ENCODE results near the gene SPAG6. TPM values are rescaled to one million over a fixed set of nuclear protein-coding genes. Genes with fewer than 3 reads are reported as not detected.

The SPAG6 gene
- total and polyA plus RNA-seq, 8 donors, result 0.08 to 1.3 (median 0.41) TPM; not detected in 1

DNA sequence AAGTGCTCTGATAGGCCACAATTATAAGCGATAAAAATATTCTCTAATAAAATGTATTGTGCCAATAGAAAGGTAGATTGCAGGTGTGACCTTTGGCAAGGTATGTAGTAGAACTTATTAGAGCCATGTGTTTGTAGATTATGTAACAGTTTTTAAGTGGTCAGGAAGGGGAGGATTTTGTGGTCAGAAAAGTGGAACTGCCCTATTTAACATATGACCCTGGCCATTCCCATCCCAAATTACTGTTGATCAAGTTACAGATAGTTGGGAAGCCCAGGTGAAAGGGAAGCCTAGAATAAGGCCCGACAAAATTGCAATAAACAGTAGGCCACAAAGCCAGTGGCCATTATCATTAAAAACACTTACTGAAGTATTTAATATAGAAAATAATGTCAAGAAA is 89.2 kb downstream of the SPAG6 start:
- Histone ChIP-seq H3K36me3 (no peaks in the 10 kb centered on the region), H3K4me3 (no peak overlapping the region), H3K27ac (no peak overlapping the region), H3K9me3 (no peaks in the 10 kb centered on the region), H3K4me1 (peaks cover 0 to 9% (median 0%) of the 10 kb centered on the region in 3 donors), H3K27me3 (no peaks in the 10 kb centered on the region)
- intact Hi-C loops (cut with DNase I), result no loop called here
- 86 to 90% methylated on average over 2 of the region's 2 CpGs for WGBS, 2 donors
- no peak for DNase-seq
- no peak for FAIRE-seq
- no peak for ATAC-seq
- TF ChIP-seq, protein P1, sequence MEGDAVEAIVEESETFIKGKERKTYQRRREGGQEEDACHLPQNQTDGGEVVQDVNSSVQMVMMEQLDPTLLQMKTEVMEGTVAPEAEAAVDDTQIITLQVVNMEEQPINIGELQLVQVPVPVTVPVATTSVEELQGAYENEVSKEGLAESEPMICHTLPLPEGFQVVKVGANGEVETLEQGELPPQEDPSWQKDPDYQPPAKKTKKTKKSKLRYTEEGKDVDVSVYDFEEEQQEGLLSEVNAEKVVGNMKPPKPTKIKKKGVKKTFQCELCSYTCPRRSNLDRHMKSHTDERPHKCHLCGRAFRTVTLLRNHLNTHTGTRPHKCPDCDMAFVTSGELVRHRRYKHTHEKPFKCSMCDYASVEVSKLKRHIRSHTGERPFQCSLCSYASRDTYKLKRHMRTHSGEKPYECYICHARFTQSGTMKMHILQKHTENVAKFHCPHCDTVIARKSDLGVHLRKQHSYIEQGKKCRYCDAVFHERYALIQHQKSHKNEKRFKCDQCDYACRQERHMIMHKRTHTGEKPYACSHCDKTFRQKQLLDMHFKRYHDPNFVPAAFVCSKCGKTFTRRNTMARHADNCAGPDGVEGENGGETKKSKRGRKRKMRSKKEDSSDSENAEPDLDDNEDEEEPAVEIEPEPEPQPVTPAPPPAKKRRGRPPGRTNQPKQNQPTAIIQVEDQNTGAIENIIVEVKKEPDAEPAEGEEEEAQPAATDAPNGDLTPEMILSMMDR (IDR thresholded peaks at IDR 0.05), result no peak

DNA sequence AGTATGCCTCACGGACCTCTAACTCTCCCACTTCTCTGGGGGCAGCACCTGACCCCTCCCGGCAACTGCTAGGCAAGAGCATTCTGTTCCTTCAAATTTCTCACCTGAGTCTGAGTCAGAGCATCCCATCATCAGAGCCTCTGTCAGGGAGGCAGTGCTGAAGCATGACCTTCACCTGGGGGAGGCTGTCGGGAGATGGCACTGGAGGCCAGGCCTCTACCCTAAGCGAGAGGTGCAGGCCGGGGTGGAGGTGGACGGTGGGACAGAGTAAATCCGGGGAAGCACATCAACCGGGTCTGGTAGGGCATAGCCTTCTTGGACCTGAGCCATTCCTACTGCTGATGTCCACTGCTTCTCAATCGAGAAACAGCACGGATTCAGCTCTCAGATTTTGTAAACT is 90.4 kb downstream of the SPAG6 start:
- no peak for ATAC-seq
- Histone ChIP-seq H3K27me3 (no peaks in the 10 kb centered on the region), H3K9me3 (no peaks in the 10 kb centered on the region), H3K4me3 (no peak overlapping the region), H3K36me3 (no peaks in the 10 kb centered on the region), H3K4me1 (peaks cover 0 to 9% (median 0%) of the 10 kb centered on the region in 3 donors), H3K27ac (no peak overlapping the region)
- no peak for FAIRE-seq
- intact Hi-C loops (cut with DNase I), result no loop called here
- WGBS, 2 donors, result 97% methylated on average over 10 of the region's 10 CpGs
- TF ChIP-seq, protein P1 (IDR thresholded peaks at IDR 0.05), result no peak
- peak in 3 of 6 donors; percentile 17 to 50 (median 18) for DNase-seq

DNA sequence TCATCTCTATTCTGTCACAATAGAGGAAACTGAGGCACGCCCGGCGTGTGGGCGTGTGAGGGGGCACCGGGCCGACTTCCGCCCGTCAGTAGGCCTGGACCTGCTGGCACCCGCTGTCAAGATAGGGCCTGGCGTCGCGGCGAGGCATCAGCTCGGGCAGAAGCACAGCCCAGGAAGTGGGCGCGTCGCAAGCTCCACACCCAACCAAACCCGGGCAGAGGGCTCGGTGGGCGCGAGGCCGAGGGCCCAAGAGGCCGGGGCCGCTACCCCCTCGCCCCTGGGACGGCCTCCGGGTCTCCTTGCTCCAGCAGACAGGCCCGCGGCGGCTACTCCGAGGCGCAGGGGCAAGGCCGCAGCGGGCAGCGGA is 91.2 kb downstream of the SPAG6 start:
- intact Hi-C loops (cut with DNase I), result no loop called here
- Histone ChIP-seq H3K4me1 (peaks cover 0 to 9% (median 0%) of the 10 kb centered on the region in 3 donors), H3K36me3 (no peaks in the 10 kb centered on the region), H3K4me3 (peak overlapping the region; percentile 51 to 77 (median 58)), H3K27me3 (no peaks in the 10 kb centered on the region), H3K9me3 (no peaks in the 10 kb centered on the region), H3K27ac (peak overlapping the region; percentile 73 to 94 (median 87))
- ATAC-seq, result peak in 1 of 4 donors; percentile 18
- 20 to 31% methylated on average over 19 to 35 of the region's 35 CpGs for WGBS, 2 donors
- TF ChIP-seq, protein P1 (IDR thresholded peaks at IDR 0.05), result no peak
- DNase-seq, result peak in 1 of 6 donors; percentile 21
- FAIRE-seq, result no peak

DNA sequence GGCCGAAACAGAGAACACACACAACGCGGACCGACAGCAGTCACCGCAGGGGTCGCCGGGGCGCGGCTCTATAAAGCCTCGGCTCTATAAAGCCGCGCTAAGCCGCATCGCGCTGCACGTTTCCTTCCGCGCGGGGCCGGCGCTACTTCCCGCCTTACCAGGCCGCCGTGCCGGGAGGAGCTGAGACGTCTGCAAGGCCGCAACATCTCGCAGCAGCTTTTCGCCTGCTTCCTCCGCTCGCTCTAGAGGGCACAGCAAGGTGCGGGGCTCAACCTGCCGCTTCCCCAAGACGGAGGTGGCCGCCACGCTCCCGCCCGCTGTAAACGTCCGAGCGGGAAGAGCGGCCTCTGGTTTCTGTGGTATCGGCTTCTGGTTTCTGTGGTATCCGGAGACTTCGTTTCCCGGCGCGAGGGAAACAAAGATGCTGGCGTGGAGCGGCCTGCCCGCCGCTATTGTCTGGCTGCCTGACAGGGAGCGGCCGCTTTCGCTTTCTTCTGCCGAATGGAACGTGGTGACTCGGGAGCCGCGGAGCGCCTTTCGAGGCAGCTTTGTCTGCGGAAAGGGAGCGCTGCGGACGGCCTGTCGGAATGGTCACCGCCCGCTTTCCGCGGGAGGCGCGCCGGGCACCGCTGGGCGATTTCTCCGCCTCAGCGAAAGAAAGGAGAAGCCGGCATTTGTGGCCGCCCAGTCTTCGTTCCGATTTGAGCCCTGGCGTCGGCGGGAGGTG is 91.8 kb downstream of the SPAG6 start:
- H3K4me1 ChIP-seq, result peaks cover 0 to 9% (median 0%) of the 10 kb centered on the region in 3 donors
- no peaks in the 10 kb centered on the region for H3K27me3 ChIP-seq
- FAIRE-seq, result no peak
- WGBS, 2 donors, result 1% methylated on average over 76 to 85 of the region's 85 CpGs
- TF ChIP-seq, protein P1 (IDR thresholded peaks at IDR 0.05), result no peak
- H3K4me3 ChIP-seq, result peak overlapping the region; percentile 51 to 77 (median 58)
- peak; percentile 81 to 92 (median 85) for DNase-seq
- no peaks in the 10 kb centered on the region for H3K9me3 ChIP-seq
- ATAC-seq, result peak; percentile 93 to 96 (median 93)
- no peaks in the 10 kb centered on the region for H3K36me3 ChIP-seq
- peak overlapping the region; percentile 73 to 94 (median 87) for H3K27ac ChIP-seq
- intact Hi-C loops (cut with DNase I), result no loop called here

All from pancreas (tissue), 10 donors.